Gastrocnemius medialis (tissue), 4 donors: ENCODE measurements around the gene EFEMP1.

Source experiments
- CTCF ChIP-seq, 5 experiments: fragments of 450-650 bp in 3 of 5; fragments of 200-600 bp in 2 of 5; sonication (generic) in 2 of 5; IDR thresholded peaks in 4 of 5; conservative IDR thresholded peaks in 1 of 5; 1 replicate in 4 of 5; 2 replicates in 1 of 5; pipeline ENCODE4 v1.5.1; 2016 to 2019; ENCODE audit warnings: antibody characterized with exemption in 5 of 5, mild to moderate bottlenecking in 3 of 5, moderate library complexity in 3 of 5
- POLR2A ChIP-seq, 2 donors: fragments of 450-650 bp; IDR thresholded peaks; one replicate each; pipeline ENCODE4 v1.6.1; 2017; ENCODE audit warnings: antibody characterized with exemption in 2 of 2, mild to moderate bottlenecking in 2 of 2, moderate library complexity in 2 of 2

- TF ChIP-seq CTCF (IDR thresholded peaks at IDR 0.05 in 4 of 5, conservative IDR thresholded peaks at IDR 0.05 in 1 of 5) (no peak), POLR2A (IDR thresholded peaks at IDR 0.05) (no peak)
Measured at GRCh38 chr2:55864351-55865084, 59.1 kb downstream of the EFEMP1 start.
